ENCODE data around the gene RNF149.

The RNF149 gene

DNA sequence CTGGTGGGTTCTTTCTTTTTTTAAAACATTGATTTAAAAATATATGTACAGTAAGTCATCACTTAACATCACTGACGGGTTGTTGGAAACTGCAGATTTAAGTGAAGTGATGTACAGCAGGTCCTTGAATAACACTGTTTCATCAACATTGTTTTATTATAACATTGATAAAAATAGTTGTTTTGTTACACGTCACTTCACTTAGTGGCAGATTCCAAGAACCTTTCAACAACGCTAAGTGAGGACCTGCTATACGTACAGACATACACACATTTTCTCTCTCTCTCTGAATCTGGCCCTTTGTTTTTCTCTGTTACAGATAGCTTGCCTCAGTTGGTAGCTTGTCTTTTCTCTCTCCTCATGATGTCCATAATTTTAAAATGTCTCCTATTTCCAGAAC, 46.4 kb downstream of the RNF149 start:
- peaks cover 2 to 3% of the 10 kb centered on the region in 2 experiments for H3K4me1 ChIP-seq (ENCODE audit: control insufficient read depth in 1 of 2, insufficient read depth in 2 of 2, low read length in 2 of 2)
- no peak overlapping the region for H3K4me3 ChIP-seq (ENCODE audit: low read depth, low read length)
- no peak for DNase-seq
- H2BK12ac ChIP-seq (ENCODE audit: low read length), result no peak overlapping the region
- H2AK5ac ChIP-seq (ENCODE audit: low read length), result no peak overlapping the region
- no peaks in the 10 kb centered on the region for H3K9me3 ChIP-seq (ENCODE audit: insufficient read depth, low read depth, low read length)
- no peak overlapping the region for H3K27ac ChIP-seq (ENCODE audit: low read depth, low read length)
- H3K36me3 ChIP-seq (ENCODE audit: control insufficient read depth in 1 of 2, insufficient read depth in 2 of 2, low read length in 2 of 2), result peaks cover 16 to 23% of the 10 kb centered on the region in 2 experiments
- no peak overlapping the region for H3K14ac ChIP-seq (ENCODE audit: low read length)
- no peaks in the 10 kb centered on the region for H3K27me3 ChIP-seq (ENCODE audit: insufficient read depth, low read length)
- H3K4me2 ChIP-seq (ENCODE audit: low read length), result no peak overlapping the region
- no CpG with 5 or more reads among the region's 4 CpGs for WGBS (ENCODE audit: extremely low coverage, insufficient coverage, insufficient read length)
- no peak overlapping the region for H3K18ac ChIP-seq (ENCODE audit: low read length)
- H4K12ac ChIP-seq (ENCODE audit: low read depth, low read length), result no peak overlapping the region
- H3K9ac ChIP-seq (ENCODE audit: low read length), result no peak overlapping the region
- H4K8ac ChIP-seq (ENCODE audit: low read depth, low read length), result no peak overlapping the region
- no peak overlapping the region for H2BK5ac ChIP-seq (ENCODE audit: low read depth, low read length, poor library complexity)
- H3K79me2 ChIP-seq (ENCODE audit: control insufficient read depth, insufficient read depth, low read length, poor library complexity), result no peaks in the 10 kb centered on the region
- no peak overlapping the region for H4K91ac ChIP-seq (ENCODE audit: low read depth, low read length)
- no peak overlapping the region for H2BK120ac ChIP-seq (ENCODE audit: insufficient read depth, low read length, poor library complexity)
- no peak overlapping the region for H2AFZ ChIP-seq (ENCODE audit: insufficient read depth, low read length, poor library complexity)
- no peaks in the 10 kb centered on the region for H3K79me1 ChIP-seq (ENCODE audit: low read length)
- H3K23ac ChIP-seq (ENCODE audit: low read length), result no peak overlapping the region
- H3K4ac ChIP-seq (ENCODE audit: low read depth, low read length), result no peak overlapping the region

DNA sequence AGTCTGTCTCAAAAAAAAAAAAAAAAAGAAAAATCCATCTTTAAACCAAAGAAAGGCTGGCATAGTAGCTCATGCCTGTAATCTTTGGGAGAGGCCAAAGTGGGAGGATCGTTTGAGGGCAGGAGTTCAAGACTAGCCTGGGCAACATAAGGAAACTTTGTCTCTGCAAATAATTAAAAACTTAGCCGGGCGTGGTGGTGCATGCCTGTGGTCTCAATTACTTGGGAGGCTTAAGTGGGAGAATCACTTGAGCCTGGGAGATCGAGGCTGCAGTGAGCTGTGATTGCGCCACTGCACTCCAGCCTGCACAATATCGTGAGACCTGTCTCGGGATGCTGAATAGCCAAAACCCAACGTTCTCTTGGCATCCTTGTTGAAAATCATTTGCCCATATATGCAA, 49.7 kb downstream of the RNF149 start:
- no peak overlapping the region for H3K4me2 ChIP-seq (ENCODE audit: low read length)
- H3K4me3 ChIP-seq (ENCODE audit: low read depth, low read length), result peak overlapping the region; percentile 49
- H2BK12ac ChIP-seq (ENCODE audit: low read length), result no peak overlapping the region
- H3K23ac ChIP-seq (ENCODE audit: low read length), result no peak overlapping the region
- no peaks in the 10 kb centered on the region for H3K27me3 ChIP-seq (ENCODE audit: insufficient read depth, low read length)
- no peak overlapping the region for H3K18ac ChIP-seq (ENCODE audit: low read length)
- DNase-seq, result no peak
- no peak overlapping the region for H2AFZ ChIP-seq (ENCODE audit: insufficient read depth, low read length, poor library complexity)
- H3K14ac ChIP-seq (ENCODE audit: low read length), result no peak overlapping the region
- peaks cover 2 to 6% of the 10 kb centered on the region in 2 experiments for H3K4me1 ChIP-seq (ENCODE audit: control insufficient read depth in 1 of 2, insufficient read depth in 2 of 2, low read length in 2 of 2)
- H3K79me2 ChIP-seq (ENCODE audit: control insufficient read depth, insufficient read depth, low read length, poor library complexity), result no peaks in the 10 kb centered on the region
- H4K12ac ChIP-seq (ENCODE audit: low read depth, low read length), result no peak overlapping the region
- peaks cover 10 to 15% of the 10 kb centered on the region in 2 experiments for H3K36me3 ChIP-seq (ENCODE audit: control insufficient read depth in 1 of 2, insufficient read depth in 2 of 2, low read length in 2 of 2)
- H4K8ac ChIP-seq (ENCODE audit: low read depth, low read length), result no peak overlapping the region
- no peak overlapping the region for H3K4ac ChIP-seq (ENCODE audit: low read depth, low read length)
- no peaks in the 10 kb centered on the region for H3K79me1 ChIP-seq (ENCODE audit: low read length)
- H3K9me3 ChIP-seq (ENCODE audit: insufficient read depth, low read depth, low read length), result no peaks in the 10 kb centered on the region
- no peak overlapping the region for H3K27ac ChIP-seq (ENCODE audit: low read depth, low read length)
- no peak overlapping the region for H2BK120ac ChIP-seq (ENCODE audit: insufficient read depth, low read length, poor library complexity)
- no peak overlapping the region for H2BK5ac ChIP-seq (ENCODE audit: low read depth, low read length, poor library complexity)
- WGBS (ENCODE audit: extremely low coverage, insufficient coverage, insufficient read length), result no CpG with 5 or more reads among the region's 8 CpGs
- H4K91ac ChIP-seq (ENCODE audit: low read depth, low read length), result no peak overlapping the region
- H2AK5ac ChIP-seq (ENCODE audit: low read length), result no peak overlapping the region
- H3K9ac ChIP-seq (ENCODE audit: low read length), result no peak overlapping the region

DNA sequence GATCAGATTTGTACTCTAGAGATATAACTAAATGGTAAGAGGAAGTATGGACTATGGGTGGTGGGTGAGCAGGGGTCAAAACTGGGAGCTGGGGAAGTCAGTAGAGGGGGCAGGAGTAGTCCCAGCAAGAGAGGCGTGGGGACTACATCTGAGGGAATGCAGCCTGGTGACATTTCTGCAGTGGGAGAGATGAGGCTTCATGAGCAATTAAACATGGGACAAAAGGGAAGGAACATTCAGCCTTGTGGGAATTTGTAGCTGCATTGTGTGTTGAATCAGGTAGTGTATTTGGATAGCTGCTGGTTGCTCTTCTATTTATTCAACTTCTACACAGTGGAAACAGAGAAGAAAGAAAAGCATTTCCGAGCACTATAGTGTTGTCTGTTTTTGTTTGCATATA, 52.2 kb downstream of the RNF149 start:
- Histone ChIP-seq H3K27ac (ENCODE audit: low read depth, low read length) (no peak overlapping the region), H2BK12ac (ENCODE audit: low read length) (no peak overlapping the region), H3K9ac (ENCODE audit: low read length) (no peak overlapping the region), H4K12ac (ENCODE audit: low read depth, low read length) (no peak overlapping the region), H4K8ac (ENCODE audit: low read depth, low read length) (no peak overlapping the region), H3K4ac (ENCODE audit: low read depth, low read length) (no peak overlapping the region), H3K18ac (ENCODE audit: low read length) (no peak overlapping the region), H3K36me3 (ENCODE audit: control insufficient read depth in 1 of 2, insufficient read depth in 2 of 2, low read length in 2 of 2) (peaks cover 6% of the 10 kb centered on the region in 2 experiments), H4K91ac (ENCODE audit: low read depth, low read length) (no peak overlapping the region), H2BK5ac (ENCODE audit: low read depth, low read length, poor library complexity) (no peak overlapping the region), H2BK120ac (ENCODE audit: insufficient read depth, low read length, poor library complexity) (no peak overlapping the region), H3K4me1 (ENCODE audit: control insufficient read depth in 1 of 2, insufficient read depth in 2 of 2, low read length in 2 of 2) (peaks cover 4 to 9% of the 10 kb centered on the region in 2 experiments), H3K27me3 (ENCODE audit: insufficient read depth, low read length) (no peaks in the 10 kb centered on the region), H3K14ac (ENCODE audit: low read length) (no peak overlapping the region), H3K4me2 (ENCODE audit: low read length) (no peak overlapping the region), H3K23ac (ENCODE audit: low read length) (no peak overlapping the region), H3K79me1 (ENCODE audit: low read length) (peaks cover 9% of the 10 kb centered on the region), H2AFZ (ENCODE audit: insufficient read depth, low read length, poor library complexity) (no peak overlapping the region), H3K9me3 (ENCODE audit: insufficient read depth, low read depth, low read length) (no peaks in the 10 kb centered on the region), H2AK5ac (ENCODE audit: low read length) (no peak overlapping the region), H3K79me2 (ENCODE audit: control insufficient read depth, insufficient read depth, low read length, poor library complexity) (peaks cover 9% of the 10 kb centered on the region), H3K4me3 (ENCODE audit: low read depth, low read length) (no peak overlapping the region)
- DNase-seq, result peak; percentile 70 to 85
- WGBS (ENCODE audit: extremely low coverage, insufficient coverage, insufficient read length), result no CpG with 5 or more reads among the region's 2 CpGs

DNA sequence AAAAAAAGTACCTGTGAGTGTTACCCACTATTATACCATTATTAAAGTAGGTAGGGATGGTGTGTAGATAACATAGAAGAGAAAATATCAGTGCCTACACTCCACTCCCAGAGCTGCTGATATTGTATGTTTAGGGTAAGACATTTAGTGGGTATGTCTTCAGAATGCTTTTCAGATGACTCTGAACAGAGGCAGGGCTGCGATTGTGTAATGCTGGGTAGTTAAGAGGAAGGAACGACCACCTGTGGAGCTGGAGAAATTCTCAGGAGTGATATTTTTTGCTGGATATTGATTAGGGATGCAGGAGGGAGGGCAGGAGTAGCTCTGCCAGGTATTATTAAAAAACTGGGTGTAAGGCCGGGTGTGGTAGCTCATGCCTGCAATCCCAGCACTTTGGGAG, 53.0 kb downstream of the RNF149 start:
- no peak overlapping the region for H3K4me3 ChIP-seq (ENCODE audit: low read depth, low read length)
- H3K4me1 ChIP-seq (ENCODE audit: control insufficient read depth in 1 of 2, insufficient read depth in 2 of 2, low read length in 2 of 2), result peaks cover 5 to 9% of the 10 kb centered on the region in 2 experiments
- no peaks in the 10 kb centered on the region for H3K27me3 ChIP-seq (ENCODE audit: insufficient read depth, low read length)
- no peak overlapping the region for H4K12ac ChIP-seq (ENCODE audit: low read depth, low read length)
- no peak overlapping the region for H3K4me2 ChIP-seq (ENCODE audit: low read length)
- H2AFZ ChIP-seq (ENCODE audit: insufficient read depth, low read length, poor library complexity), result no peak overlapping the region
- no peak overlapping the region for H3K27ac ChIP-seq (ENCODE audit: low read depth, low read length)
- H3K4ac ChIP-seq (ENCODE audit: low read depth, low read length), result no peak overlapping the region
- WGBS (ENCODE audit: extremely low coverage, insufficient coverage, insufficient read length), result no CpG with 5 or more reads among the region's 3 CpGs
- no peak overlapping the region for H2AK5ac ChIP-seq (ENCODE audit: low read length)
- DNase-seq, result peak; percentile 44 to 73
- H3K14ac ChIP-seq (ENCODE audit: low read length), result no peak overlapping the region
- H3K9me3 ChIP-seq (ENCODE audit: insufficient read depth, low read depth, low read length), result no peaks in the 10 kb centered on the region
- H3K36me3 ChIP-seq (ENCODE audit: control insufficient read depth in 1 of 2, insufficient read depth in 2 of 2, low read length in 2 of 2), result peaks cover 3 to 6% of the 10 kb centered on the region in 2 experiments
- no peak overlapping the region for H2BK5ac ChIP-seq (ENCODE audit: low read depth, low read length, poor library complexity)
- no peak overlapping the region for H2BK12ac ChIP-seq (ENCODE audit: low read length)
- H3K23ac ChIP-seq (ENCODE audit: low read length), result no peak overlapping the region
- no peak overlapping the region for H4K8ac ChIP-seq (ENCODE audit: low read depth, low read length)
- no peak overlapping the region for H3K9ac ChIP-seq (ENCODE audit: low read length)
- no peak overlapping the region for H4K91ac ChIP-seq (ENCODE audit: low read depth, low read length)
- peaks cover 9% of the 10 kb centered on the region for H3K79me1 ChIP-seq (ENCODE audit: low read length)
- H3K79me2 ChIP-seq (ENCODE audit: control insufficient read depth, insufficient read depth, low read length, poor library complexity), result peaks cover 9% of the 10 kb centered on the region
- H2BK120ac ChIP-seq (ENCODE audit: insufficient read depth, low read length, poor library complexity), result no peak overlapping the region
- no peak overlapping the region for H3K18ac ChIP-seq (ENCODE audit: low read length)

All from trophoblast cell (in vitro differentiated cells and primary cell).